Naive thymus-derived CD4-positive, alpha-beta T cell (primary cell): ENCODE measurements around the gene FBXL4. TPM values are rescaled to one million over a fixed set of nuclear protein-coding genes. Genes with fewer than 3 reads are reported as not detected.

Source experiments
- ATAC-seq: fragments of 150-1000 bp; cut with Tn5 transposase; 2 replicates; pipeline ENCODE4 v1.10.0; 2021; ENCODE audit warnings: mild to moderate bottlenecking, moderate library complexity
- CTCF ChIA-PET: fragments of 350-600 bp; sonication (Branson Sonifier 250); formaldehyde crosslinking; loops from one replicate; lab custom pipeline; 2021; ENCODE audit warnings: antibody characterized with exemption; lab: Charles Lee
- POLR2A ChIA-PET: fragments of 350-600 bp; sonication (Branson Sonifier 250); formaldehyde crosslinking; loops from one replicate; lab custom pipeline; 2021; ENCODE audit warnings: antibody characterized with exemption, inconsistent platforms; lab: Charles Lee
- DNase-seq, 9 donors: peaks; one replicate each; pipeline versions ENCODE4 v3.0.0 to v3.0.0-alpha.2; 2020 to 2022; ENCODE audit warnings: mixed read lengths in 1 of 9
- H3K27ac ChIP-seq: one replicate; pipeline ENCODE4 v1.7.0; 2013; ENCODE audit warnings: mild to moderate bottlenecking, low read depth, low read length, moderate library complexity
- H3K27me3 ChIP-seq, 2 donors: one replicate each; pipeline ENCODE4 v1.7.0; 2013; ENCODE audit warnings: low read length in 2 of 2, mild to moderate bottlenecking in 2 of 2, moderate library complexity in 2 of 2; ENCODE audit not compliant: control insufficient read depth in 2 of 2, insufficient read depth in 2 of 2
- H3K36me3 ChIP-seq, 3 experiments: 1 replicate in 2 of 3; 2 replicates in 1 of 3; pipeline ENCODE4 v1.7.0; 2013; ENCODE audit warnings: low read length in 3 of 3, mild to moderate bottlenecking in 3 of 3, moderate library complexity in 1 of 3; ENCODE audit not compliant: insufficient read depth in 3 of 3, control insufficient read depth in 2 of 3
- H3K4me1 ChIP-seq, 2 donors: one replicate each; pipeline ENCODE4 v1.7.0; 2013; ENCODE audit warnings: low read length in 2 of 2, mild to moderate bottlenecking in 2 of 2, moderate library complexity in 1 of 2; ENCODE audit not compliant: control insufficient read depth in 2 of 2, insufficient read depth in 2 of 2
- H3K4me3 ChIP-seq: 2 replicates; pipeline ENCODE4 v1.7.0; 2013; ENCODE audit warnings: mild to moderate bottlenecking, low read length
- H3K9me3 ChIP-seq, 3 experiments: 1 replicate in 2 of 3; 2 replicates in 1 of 3; pipeline ENCODE4 v1.7.0; 2013; ENCODE audit warnings: low read length in 3 of 3; ENCODE audit not compliant: control insufficient read depth in 2 of 3
- H3K27ac Mint-ChIP-seq, 9 donors: one replicate each; pipeline ENCODE4 v1.8.0; 2020 to 2022; ENCODE audit warnings: mixed read lengths in 9 of 9, mild to moderate bottlenecking in 8 of 9, moderate library complexity in 5 of 9, inconsistent platforms in 2 of 9
- H3K27me3 Mint-ChIP-seq, 5 donors: one replicate each; pipeline ENCODE4 v1.8.0; 2021 to 2022; ENCODE audit warnings: mixed read lengths in 5 of 5, mild to moderate bottlenecking in 1 of 5
- H3K36me3 Mint-ChIP-seq, 5 donors: one replicate each; pipeline ENCODE4 v1.8.0; 2020 to 2022; ENCODE audit warnings: mixed read lengths in 5 of 5, mild to moderate bottlenecking in 3 of 5, inconsistent platforms in 1 of 5
- H3K4me1 Mint-ChIP-seq, 7 donors: one replicate each; pipeline ENCODE4 v1.8.0; 2020 to 2022; ENCODE audit warnings: mixed read lengths in 7 of 7, mild to moderate bottlenecking in 3 of 7, inconsistent platforms in 1 of 7
- H3K4me3 Mint-ChIP-seq, 10 donors: one replicate each; pipeline ENCODE4 v1.8.0; 2020 to 2022; ENCODE audit warnings: mild to moderate bottlenecking in 10 of 10, mixed read lengths in 10 of 10, moderate library complexity in 6 of 10, inconsistent platforms in 2 of 10
- H3K9me3 Mint-ChIP-seq, 11 donors: one replicate each; pipeline ENCODE4 v1.8.0; 2020 to 2022; ENCODE audit warnings: mixed read lengths in 11 of 11, mild to moderate bottlenecking in 4 of 11, inconsistent platforms in 1 of 11, moderate library complexity in 1 of 11
- intact Hi-C, 2 donors: fragments of 100-400 bp; cut with micrococcal nuclease; formaldehyde crosslinking; loops; one replicate each; pipeline ENCODE4 v1.15.1; 2023
- polyA plus RNA-seq, 2 donors: library from polyadenylated mRNA; unstranded; fragments of 300-500 nt; fragmentation: Illumina TruSeq; gene quantifications; one replicate each; pipeline ENCODE4 v1.2.3, GENCODE V29; 2021
- total RNA-seq, 6 experiments: library from RNA in 5 of 6; stranded (reverse) in 5 of 6; gene quantifications; 1 replicate in 5 of 6; 2 replicates in 1 of 6; pipeline ENCODE4 v1.2.3 and lab custom pipeline; 2021 to 2026

The FBXL4 gene
- total and polyA plus RNA-seq, 7 experiments from 2014 or later = 9.2 to 24.3 (median 13.5) TPM

DNA sequence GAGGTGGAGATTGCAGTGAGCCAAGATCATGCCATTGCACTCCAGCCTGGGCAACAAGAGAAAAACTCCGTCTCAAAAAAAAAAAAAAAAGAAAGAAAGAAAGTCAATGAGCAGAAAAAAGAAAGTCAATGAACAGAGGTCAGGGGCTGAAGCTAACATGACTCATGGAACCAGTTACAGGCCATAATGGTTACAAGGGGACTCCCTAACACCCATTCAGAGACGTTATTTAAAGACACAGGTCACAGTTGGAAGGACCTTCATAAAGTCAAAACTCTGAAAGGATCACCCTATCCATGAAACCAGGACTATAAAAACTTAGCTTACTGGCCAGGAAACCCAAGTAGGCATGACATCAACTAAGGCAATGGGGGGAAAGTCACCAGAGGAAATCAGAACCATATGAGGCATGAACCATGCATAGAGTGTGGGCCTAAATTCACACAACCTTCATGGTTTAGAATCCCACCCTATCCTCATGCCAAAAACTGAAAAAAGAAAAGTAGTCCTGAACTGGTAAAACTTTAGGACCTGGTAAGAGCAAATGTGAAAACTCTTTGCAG, 18.2 kb downstream of the FBXL4 start:
- DNase-seq = no peak
- peaks cover 14 to 64% (median 43%) of the 10 kb centered on the region in 5 donors for H3K36me3 Mint-ChIP-seq
- CTCF ChIA-PET = no interaction called here

GRCh38 chr6:98928688-98929087, 19.1 kb downstream of the FBXL4 start:
- peaks cover 10 to 61% (median 34%) of the 10 kb centered on the region in 5 donors for H3K36me3 Mint-ChIP-seq
- H3K9me3 Mint-ChIP-seq = peaks cover 0 to 2% (median 0%) of the 10 kb centered on the region in 11 donors
- no peak overlapping the region for H3K4me3 Mint-ChIP-seq
- H3K27ac ChIP-seq = no peak overlapping the region
- intact Hi-C loops = no loop called here
- H3K27ac Mint-ChIP-seq = no peak overlapping the region
- DNase-seq = no peak
- peaks cover 0 to 46% (median 41%) of the 10 kb centered on the region in 7 donors for H3K4me1 Mint-ChIP-seq
- POLR2A ChIA-PET = no interaction called here
- H3K36me3 ChIP-seq = peaks cover 0 to 8% (median 0%) of the 10 kb centered on the region in 3 experiments
- H3K4me3 ChIP-seq = no peak overlapping the region
- no peak for ATAC-seq
- H3K4me1 ChIP-seq = no peaks in the 10 kb centered on the region
- CTCF ChIA-PET = no interaction called here
- H3K27me3 Mint-ChIP-seq = no peaks in the 10 kb centered on the region
- H3K9me3 ChIP-seq = no peaks in the 10 kb centered on the region
- H3K27me3 ChIP-seq = no peaks in the 10 kb centered on the region

More for the DNA sequence above, 18.2 kb downstream of the FBXL4 start:
- Histone ChIP-seq H3K4me1 (no peaks in the 10 kb centered on the region), H3K4me3 (no peak overlapping the region), H3K9me3 (no peaks in the 10 kb centered on the region), H3K36me3 (peaks cover 0 to 8% (median 0%) of the 10 kb centered on the region in 3 experiments), H3K27ac (no peak overlapping the region), H3K27me3 (no peaks in the 10 kb centered on the region)
- Mint-ChIP-seq H3K4me3 (peak overlapping the region in 1 of 10 donors; percentile 14), H3K4me1 (peaks cover 0 to 55% (median 50%) of the 10 kb centered on the region in 7 donors), H3K27ac (no peak overlapping the region), H3K27me3 (no peaks in the 10 kb centered on the region), H3K9me3 (peaks cover 0 to 2% (median 0%) of the 10 kb centered on the region in 11 donors)
- no peak for ATAC-seq
- POLR2A ChIA-PET = no interaction called here
- intact Hi-C loops = no loop called here

DNA sequence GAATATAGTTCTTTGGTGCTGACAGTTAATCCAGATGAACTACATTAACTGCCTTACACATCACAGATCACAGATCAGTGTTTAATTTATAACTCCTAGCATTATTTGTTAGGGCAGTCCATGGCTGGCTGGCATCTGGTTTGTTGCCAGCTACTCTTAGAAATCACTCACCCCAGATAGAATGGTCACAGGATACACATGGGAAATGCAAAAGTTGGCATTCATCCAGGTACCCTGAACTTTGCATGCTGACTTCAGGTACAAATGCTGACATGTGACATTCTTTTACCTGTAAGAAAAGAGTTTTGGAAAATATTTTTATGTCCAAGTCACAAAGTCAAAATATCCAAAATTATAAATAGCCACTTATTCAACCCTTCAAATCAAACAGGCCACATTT, 20.2 kb downstream of the FBXL4 start:
- intact Hi-C loops = no loop called here
- peaks cover 16 to 58% (median 33%) of the 10 kb centered on the region in 5 donors for H3K36me3 Mint-ChIP-seq

GRCh38 chr6:98925831-98926230, 21.9 kb downstream of the FBXL4 start:
- no peak overlapping the region for H3K4me3 Mint-ChIP-seq
- H3K36me3 Mint-ChIP-seq = peaks cover 10 to 64% (median 30%) of the 10 kb centered on the region in 5 donors
- intact Hi-C loops = no loop called here
- no peak overlapping the region for H3K4me3 ChIP-seq
- H3K9me3 ChIP-seq = no peaks in the 10 kb centered on the region
- no peaks in the 10 kb centered on the region for H3K4me1 ChIP-seq
- ChIA-PET CTCF (no interaction called here), POLR2A (no interaction called here)
- no peaks in the 10 kb centered on the region for H3K27me3 Mint-ChIP-seq
- ATAC-seq (no peak), DNase-seq (no peak)
- no peaks in the 10 kb centered on the region for H3K27me3 ChIP-seq
- peaks cover 8 to 41% (median 38%) of the 10 kb centered on the region in 7 donors for H3K4me1 Mint-ChIP-seq
- peaks cover 0 to 2% (median 0%) of the 10 kb centered on the region in 11 donors for H3K9me3 Mint-ChIP-seq
- peaks cover 0 to 11% (median 0%) of the 10 kb centered on the region in 3 experiments for H3K36me3 ChIP-seq
- H3K27ac Mint-ChIP-seq = no peak overlapping the region
- no peak overlapping the region for H3K27ac ChIP-seq

More for the DNA sequence above, 20.2 kb downstream of the FBXL4 start:
- CTCF ChIA-PET = no interaction called here
- Histone ChIP-seq H3K27ac (no peak overlapping the region), H3K27me3 (no peaks in the 10 kb centered on the region), H3K4me3 (no peak overlapping the region), H3K36me3 (peaks cover 0 to 11% (median 0%) of the 10 kb centered on the region in 3 experiments), H3K9me3 (no peaks in the 10 kb centered on the region), H3K4me1 (no peaks in the 10 kb centered on the region)
- POLR2A ChIA-PET = interaction anchor here (0.6 kb wide), 1 partner anchor 10 kb away, joined by 3 read pairs; no protein-coding TSS in a partner anchor
- H3K27me3 Mint-ChIP-seq = no peaks in the 10 kb centered on the region
- H3K9me3 Mint-ChIP-seq = peaks cover 0 to 2% (median 0%) of the 10 kb centered on the region in 11 donors
- DNase-seq (no peak), ATAC-seq (no peak)
- peaks cover 0 to 43% (median 39%) of the 10 kb centered on the region in 7 donors for H3K4me1 Mint-ChIP-seq
- H3K4me3 Mint-ChIP-seq = no peak overlapping the region
- no peak overlapping the region for H3K27ac Mint-ChIP-seq

DNA sequence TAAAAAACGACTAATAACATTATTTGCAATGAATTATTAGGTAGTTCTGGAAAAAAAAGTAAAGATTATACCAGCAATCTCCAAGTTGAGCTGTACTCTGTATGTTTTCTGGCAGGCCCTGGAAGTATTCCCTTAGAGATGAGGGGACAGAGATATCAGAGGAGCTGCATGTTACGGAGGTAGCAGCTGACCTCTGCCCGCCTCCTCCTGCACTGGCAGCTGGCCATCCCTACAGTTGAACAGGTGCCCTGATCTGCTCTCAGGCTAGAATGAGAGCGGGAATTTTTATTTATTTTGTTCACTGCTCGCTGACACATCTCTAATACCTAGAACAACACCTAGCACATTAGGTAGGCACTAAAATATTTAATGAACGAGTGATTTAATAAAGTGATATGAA, 23.1 kb downstream of the FBXL4 start:
- H3K27ac Mint-ChIP-seq = no peak overlapping the region
- Histone ChIP-seq H3K9me3 (no peaks in the 10 kb centered on the region), H3K27ac (no peak overlapping the region), H3K4me3 (no peak overlapping the region), H3K27me3 (no peaks in the 10 kb centered on the region), H3K4me1 (no peaks in the 10 kb centered on the region), H3K36me3 (peaks cover 0 to 11% (median 0%) of the 10 kb centered on the region in 3 experiments)
- ChIA-PET CTCF (no interaction called here), POLR2A (no interaction called here)
- H3K4me1 Mint-ChIP-seq = peaks cover 8 to 39% (median 33%) of the 10 kb centered on the region in 7 donors
- H3K4me3 Mint-ChIP-seq = no peak overlapping the region
- DNase-seq (no peak), ATAC-seq (no peak)
- peaks cover 8 to 62% (median 24%) of the 10 kb centered on the region in 5 donors for H3K36me3 Mint-ChIP-seq
- H3K27me3 Mint-ChIP-seq = no peaks in the 10 kb centered on the region
- H3K9me3 Mint-ChIP-seq = peaks cover 0 to 2% (median 0%) of the 10 kb centered on the region in 11 donors
- intact Hi-C loops = no loop called here

DNA sequence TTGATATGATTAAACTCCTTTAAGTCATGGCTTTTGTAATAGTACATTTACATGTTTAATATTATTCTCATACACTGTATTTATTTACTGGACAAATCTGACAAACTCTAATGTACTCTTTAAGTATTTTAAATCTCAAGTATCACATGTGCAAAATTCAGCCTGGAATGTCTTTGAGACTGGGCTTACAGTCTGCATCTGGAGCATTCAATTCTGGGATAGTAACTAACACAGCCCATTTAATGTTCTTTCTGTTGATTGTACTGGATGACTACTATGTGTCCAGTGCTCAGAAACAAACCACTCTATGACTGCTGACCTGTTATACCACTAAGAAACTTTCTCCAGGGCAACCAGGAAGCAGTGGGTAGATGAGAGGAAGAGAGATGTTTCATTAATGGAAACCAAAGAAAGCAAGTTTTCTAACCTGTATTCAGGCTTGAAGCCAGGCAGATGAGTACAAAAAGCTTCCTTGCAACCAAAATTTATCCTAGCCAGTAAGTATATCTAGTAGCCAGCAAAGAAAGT, 26.8 kb downstream of the FBXL4 start:
- Histone ChIP-seq H3K36me3 (peaks cover 0 to 7% (median 0%) of the 10 kb centered on the region in 3 experiments), H3K27ac (no peak overlapping the region), H3K27me3 (no peaks in the 10 kb centered on the region), H3K4me3 (no peak overlapping the region), H3K9me3 (no peaks in the 10 kb centered on the region), H3K4me1 (no peaks in the 10 kb centered on the region)
- H3K9me3 Mint-ChIP-seq = peaks cover 0 to 7% (median 0%) of the 10 kb centered on the region in 11 donors
- no peak for ATAC-seq
- H3K4me1 Mint-ChIP-seq = peaks cover 8 to 29% (median 22%) of the 10 kb centered on the region in 7 donors
- ChIA-PET CTCF (no interaction called here), POLR2A (no interaction called here)
- no peak overlapping the region for H3K4me3 Mint-ChIP-seq
- intact Hi-C loops = no loop called here
- H3K36me3 Mint-ChIP-seq = peaks cover 8 to 61% (median 26%) of the 10 kb centered on the region in 5 donors
- peak overlapping the region in 1 of 9 donors; percentile 20 for H3K27ac Mint-ChIP-seq
- DNase-seq = no peak
- H3K27me3 Mint-ChIP-seq = no peaks in the 10 kb centered on the region
